CD4-positive, alpha-beta T cell treated with Interleukin-21 for 1 hour (primary cell): ENCODE measurements around the gene SOX9.
"Not testable (repeated sequence)": the region's sequence is repeated elsewhere in the genome, so short reads cannot be mapped to it uniquely, and the experiment has no call there.

Experiments
- DNase-seq: peaks from one replicate; pipeline ENCODE4 v3.0.0-alpha.2; 2020

SOX9 gene

DNA sequence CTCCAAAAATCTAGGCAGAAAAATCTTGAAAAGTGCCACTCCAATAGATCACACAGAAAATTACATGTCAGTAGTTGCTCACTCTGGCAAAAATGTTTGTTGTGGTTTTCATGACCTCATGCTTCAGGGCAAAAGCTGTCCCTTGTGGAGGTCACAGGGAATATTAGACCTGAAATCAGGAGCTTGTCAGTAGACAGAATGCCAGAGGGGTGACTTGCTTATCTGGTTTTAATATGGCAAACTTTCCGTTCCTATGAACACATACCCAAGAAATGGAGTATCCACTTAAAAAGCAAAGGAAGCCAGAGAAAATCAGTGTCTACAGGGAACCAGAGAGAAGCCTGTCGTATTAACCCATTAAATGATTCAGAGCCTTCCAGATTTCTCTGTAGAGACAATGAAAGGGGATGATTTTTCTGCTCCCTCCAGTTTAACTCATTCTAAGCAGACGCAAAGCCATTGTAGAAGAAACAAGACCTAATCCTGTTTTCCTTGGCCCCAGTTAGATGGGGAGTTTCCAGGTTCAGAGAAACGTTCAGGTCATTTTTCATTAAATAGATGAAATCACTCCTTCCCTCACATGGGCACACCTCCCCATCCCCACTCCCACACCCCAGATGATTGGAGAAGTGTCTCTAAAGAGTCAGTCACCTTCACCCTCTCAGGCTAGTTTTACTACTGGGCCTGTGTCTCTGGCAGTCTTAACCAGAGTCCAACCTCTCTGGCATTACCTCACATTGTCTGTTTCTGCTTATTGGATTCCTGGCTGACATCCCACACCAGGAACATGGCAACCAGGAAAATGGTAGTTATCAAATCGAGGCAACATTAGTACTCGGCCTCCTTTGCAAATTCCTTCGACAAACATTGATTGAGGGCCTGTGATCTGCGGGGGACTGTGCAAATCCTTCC is 6.0 kb downstream of the SOX9 start:
- DNase-seq, result no peak

GRCh38 chr17:72128039-72128438 is 7.2 kb downstream of the SOX9 start:
- DNase-seq, result no peak

GRCh38 chr17:72134608-72135394 is 14.0 kb downstream of the SOX9 start:
- DNase-seq, result no peak

DNA sequence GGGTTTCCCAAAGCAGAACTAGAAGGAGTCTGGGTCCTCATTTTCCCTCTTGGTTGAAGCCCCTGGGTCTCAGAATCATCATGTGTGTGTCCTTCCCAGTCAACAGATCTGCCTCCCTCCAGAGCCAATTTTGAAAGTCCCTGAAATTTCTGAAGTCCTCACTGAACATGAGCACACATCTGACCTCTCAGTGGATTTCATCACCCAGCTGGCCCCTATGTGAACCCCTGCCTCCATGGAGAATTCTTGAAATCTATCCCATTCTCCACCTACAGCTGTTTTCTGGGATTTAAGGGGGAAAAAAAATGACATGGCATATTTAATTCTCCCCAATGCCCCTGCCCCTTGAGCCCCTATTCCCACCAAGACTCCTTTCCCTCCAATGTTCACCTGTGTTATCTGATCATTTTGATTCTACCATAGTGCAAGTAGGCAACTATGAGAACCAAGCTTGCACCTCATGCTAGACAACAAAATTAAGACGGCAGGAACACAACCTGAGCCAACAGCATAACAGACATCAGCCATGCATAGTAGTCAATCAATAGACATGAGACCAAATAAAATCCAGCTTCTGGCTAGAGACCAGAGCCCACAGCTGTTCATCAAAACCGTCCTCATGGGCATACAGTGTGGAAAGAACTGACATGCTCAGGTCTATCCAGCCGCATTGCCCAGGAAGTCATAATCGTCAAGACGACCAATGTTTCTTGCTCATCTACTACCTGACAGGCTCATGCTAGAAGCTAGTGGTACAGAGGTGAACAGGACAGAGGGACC is 14.9 kb downstream of the SOX9 start:
- no peak for DNase-seq

DNA sequence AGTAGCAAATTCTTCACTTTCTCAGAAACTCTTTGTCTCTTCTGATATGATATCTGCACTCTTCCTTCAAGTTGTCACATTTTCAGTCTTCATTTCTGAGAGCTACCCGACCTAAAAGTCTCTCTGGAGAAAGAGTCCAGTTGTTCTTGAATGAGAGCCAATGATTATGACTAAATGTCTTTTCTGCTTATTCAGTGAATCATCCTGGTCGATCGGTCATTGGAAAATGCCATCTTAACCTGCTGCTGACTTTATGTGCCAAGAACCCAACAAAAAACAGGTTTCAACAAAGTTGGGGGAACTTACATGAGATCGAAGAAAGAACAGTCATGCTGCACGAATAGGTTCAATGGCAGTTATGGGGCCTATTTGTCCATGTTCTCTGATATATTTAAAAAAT is 15.9 kb downstream of the SOX9 start:
- no peak for DNase-seq

GRCh38 chr17:72137161-72137560 is 16.3 kb downstream of the SOX9 start:
- no peak for DNase-seq

- no peak for DNase-seq
These were observed 18.4 kb downstream of the SOX9 start for GRCh38 chr17:72139212-72139611.

DNA sequence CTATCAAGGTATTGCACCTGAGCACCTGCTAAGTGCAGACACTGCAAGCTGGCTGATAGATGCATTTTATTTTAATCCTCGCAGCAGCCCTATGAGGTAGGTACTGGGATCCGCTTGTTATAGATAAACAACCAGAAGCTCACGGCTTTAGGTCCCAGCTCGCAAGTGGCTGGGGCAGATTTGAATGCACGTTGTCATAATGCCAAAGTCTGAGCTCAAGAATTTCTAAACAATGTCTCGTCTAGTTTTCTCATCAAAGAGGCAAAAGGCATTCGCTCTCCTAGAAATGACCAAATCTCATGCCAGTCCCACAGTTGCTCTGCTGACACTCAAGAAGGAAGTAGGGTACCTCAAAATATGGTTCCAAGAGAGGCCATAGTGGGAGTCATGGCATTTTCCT is 20.5 kb downstream of the SOX9 start:
- DNase-seq, result no peak

DNA sequence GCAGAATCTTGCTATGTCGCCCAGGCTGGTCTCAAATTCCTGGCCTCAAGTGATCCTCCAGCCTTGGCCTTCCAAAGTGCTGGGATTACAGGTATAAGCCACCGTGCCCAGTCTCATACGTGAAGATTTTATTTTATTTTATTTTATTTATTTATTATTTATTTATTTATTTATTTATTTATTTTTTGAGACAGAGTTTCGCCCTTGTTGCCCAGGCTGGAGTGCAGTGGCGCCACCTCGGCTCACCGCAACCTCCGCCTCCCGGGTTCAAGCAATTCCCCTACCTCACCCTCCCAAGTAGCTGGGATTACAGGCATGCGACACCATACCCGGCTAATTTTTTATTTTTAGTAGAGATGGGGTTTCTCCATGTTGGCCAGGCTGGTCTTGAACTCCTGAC is 21.3 kb downstream of the SOX9 start:
- not testable (repeated sequence) for DNase-seq

DNA sequence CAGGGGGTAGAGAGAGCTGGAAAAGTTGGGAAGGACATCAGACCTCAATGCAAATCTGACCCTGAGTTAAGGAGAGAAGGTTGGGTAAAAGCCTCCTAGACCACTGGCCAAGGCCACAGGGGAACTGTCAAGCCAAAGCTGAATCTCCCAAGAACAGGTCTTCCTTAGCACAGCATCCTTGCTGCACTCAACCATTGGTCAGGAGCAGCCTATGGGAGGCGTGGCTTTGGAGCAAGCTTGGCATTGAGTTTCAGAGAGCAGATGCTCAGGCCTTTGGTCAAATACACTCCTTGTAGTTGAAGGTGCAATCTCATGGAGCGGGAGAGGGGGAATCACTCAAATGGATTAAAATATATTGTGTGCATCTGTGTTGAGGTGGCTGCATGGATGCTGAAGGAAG is 21.8 kb downstream of the SOX9 start:
- DNase-seq, result no peak

DNA sequence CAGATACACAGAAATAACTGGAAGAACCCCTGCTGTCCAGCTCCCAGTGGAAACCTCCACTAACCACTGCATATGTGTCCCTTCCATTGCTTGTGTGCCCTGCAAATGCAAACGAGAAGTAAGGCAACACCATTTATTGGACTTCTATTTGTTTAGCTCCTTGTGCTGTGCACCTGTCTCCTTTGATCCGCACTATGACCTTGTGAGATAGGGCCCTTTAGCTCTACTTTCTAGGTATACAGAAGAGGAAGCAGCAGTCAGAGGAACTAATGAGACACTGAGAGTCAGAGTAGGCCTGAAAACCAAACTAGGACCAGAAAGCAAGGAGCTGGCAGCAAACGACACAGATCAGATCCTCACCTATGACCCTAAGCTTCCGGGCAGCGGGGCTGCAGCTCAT is 22.4 kb downstream of the SOX9 start:
- no peak for DNase-seq

- DNase-seq, result no peak
These were observed 23.3 kb downstream of the SOX9 start for GRCh38 chr17:72144101-72144500.

DNA sequence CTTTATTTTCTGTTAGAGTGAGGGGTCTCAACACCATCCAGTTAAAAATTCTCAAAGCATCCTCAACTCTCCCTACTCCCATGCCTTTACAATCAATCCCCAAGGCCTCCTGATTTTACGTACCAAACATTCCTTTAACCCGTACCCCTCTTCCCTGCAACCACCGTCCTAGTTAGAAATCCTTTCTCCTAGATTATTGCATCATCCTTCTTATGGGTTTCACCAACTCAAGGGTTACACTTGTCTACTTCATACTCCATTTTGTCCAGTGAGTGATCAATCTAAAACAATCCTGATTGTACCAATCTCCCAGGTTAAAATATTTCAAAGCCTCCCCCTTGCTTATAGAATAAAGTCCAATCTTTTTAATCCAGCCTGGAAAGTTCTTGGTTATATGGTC is 24.7 kb downstream of the SOX9 start:
- no peak for DNase-seq

DNA sequence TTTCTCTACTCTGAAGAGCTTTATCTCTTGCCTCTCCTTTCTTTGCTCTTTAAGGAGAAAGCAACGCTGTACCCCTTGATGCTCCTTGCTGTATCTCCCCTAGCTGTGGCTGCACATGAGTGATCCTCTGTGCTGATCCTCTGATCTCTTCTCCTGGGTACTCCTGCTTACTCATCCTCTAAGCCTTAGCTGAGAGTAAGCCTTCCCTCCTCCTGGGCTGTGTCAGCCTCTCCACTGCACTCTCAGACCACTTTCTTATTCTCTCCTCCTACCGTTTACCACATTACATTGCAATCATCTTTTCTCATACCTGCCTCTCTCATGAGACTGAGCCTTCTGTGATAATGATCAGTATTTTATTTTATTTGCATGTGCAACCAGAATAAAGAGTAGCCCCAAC is 25.1 kb downstream of the SOX9 start:
- no peak for DNase-seq

DNA sequence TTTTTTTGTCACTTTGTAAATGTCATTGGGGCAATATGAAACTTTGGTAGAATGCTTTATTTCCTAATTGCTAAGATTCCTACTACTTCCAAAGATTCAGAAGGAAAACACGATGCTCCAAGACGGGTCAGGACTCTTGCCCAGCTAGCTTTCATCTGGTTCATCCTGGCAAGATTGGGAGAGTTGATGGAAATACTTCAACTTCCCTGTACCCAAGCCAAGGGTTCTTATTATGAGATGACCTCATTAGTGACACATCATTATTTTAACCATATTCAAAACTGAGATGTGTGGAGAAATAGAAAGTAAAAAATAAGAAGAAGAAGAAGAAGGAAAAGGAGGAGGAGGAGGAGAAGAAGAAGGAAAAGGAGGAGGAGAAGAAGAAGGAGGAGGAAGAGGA is 25.6 kb downstream of the SOX9 start:
- no peak for DNase-seq

DNA sequence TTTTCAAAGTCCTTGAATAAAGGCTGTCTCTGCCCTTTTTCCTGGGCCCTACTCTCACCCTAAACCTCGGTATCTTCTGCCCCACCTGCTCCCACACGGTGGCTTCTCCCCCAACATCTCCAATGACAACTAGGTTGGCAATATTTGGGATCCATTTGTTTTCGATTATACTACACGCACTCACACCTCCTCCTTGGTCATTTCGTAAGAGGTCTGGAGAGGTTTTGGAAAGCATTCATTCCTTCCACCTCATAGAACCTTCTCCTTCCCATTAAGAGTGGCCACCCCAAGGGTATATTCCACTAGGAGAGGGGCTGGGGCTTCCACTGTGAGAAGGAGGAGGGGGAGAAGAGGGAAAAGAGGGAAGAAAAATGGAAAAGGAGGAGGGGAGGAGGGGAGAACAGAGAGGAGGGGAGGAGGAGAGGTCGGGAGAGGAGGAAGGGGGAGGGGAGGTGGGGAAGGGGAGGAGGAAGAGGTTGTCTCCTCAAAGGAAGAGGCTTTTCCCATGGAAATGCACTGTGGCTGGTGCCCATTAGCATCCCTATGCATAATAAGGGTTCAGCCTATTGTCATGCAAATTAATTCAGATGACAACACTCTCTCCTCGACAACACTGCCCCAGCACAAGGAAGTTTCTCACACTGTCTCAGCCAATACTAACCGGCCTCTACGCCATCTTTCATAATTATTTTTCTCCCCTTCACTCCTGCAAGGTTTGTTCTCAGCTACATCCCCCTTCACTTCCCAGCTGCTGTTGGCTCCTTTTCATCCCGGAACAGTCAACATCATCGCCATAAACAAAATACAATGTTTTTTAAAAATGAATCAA is 30.0 kb downstream of the SOX9 start:
- no peak for DNase-seq

GRCh38 chr17:72151565-72152386 is 31.0 kb downstream of the SOX9 start:
- DNase-seq, result no peak

DNA sequence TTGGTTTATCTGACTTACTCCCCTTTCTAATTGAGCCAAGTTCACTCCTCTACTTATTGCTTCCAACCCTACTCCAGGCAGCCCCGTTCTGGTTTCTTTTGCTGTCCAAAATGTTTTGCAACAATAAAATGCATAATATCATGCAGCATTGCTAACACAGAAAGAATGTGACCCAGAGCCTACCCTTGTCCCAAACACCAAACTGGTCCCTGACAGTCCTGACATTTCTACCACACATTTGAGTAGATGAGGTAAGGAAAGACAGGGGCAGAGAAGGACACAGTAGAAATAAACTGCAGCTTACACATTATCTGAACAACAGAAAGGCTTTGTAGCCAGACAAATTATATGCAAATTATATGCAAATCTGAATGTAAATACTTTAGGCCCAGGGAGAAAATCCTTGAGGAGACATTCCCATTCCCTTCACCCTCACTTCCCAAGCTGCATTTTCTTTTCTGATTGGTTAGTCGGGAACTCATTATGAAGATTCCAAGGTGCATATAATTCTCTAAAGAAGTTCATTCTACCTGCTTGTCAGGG is 31.6 kb downstream of the SOX9 start:
- DNase-seq, result no peak

- DNase-seq, result no peak
These were observed 38.4 kb downstream of the SOX9 start for GRCh38 chr17:72158895-72159885.

- no peak for DNase-seq
These were observed 41.7 kb downstream of the SOX9 start for GRCh38 chr17:72162569-72162968.
